A549 (cell line): ENCODE measurements around the gene PELI1. TPM values are rescaled to one million over a fixed set of nuclear protein-coding genes. Genes with fewer than 3 reads are reported as not detected.
A peak's percentile ranks its signal among the peaks of the same experiment; 100 is the strongest.

Experiments
- ATAC-seq, 2 experiments: fragments of 200-7000 bp in 1 of 2; fragments of >200 bp in 1 of 2; cut with Nextera tagmentation in 1 of 2; cut with Tn5 transposase in 1 of 2; 3 replicates each; pipeline versions ENCODE4 v1.8.0 to v1.9.1; 2018 to 2020; ENCODE audit warnings: mild to moderate bottlenecking in 1 of 2, moderate library complexity in 1 of 2
- CTCF ChIA-PET: fragments of 300-600 bp; sonication (Branson Sonifier 250); formaldehyde crosslinking; extraction: SDS; loops from one replicate; lab custom pipeline; 2021; ENCODE audit warnings: antibody characterized with exemption, inconsistent platforms; lab: Yijun Ruan, JAX
- POLR2A ChIA-PET: fragments of 350-600 bp; formaldehyde crosslinking; extraction: SDS; loops from one replicate; lab custom pipeline; 2021; ENCODE audit warnings: antibody characterized with exemption, inconsistent platforms; lab: Yijun Ruan, JAX
- DNase-seq, 2 experiments: peaks; one replicate each; pipeline versions ENCODE4 v3.0.0 to v3.0.0-alpha.2; 2011 to 2016; ENCODE audit warnings: low read depth in 1 of 2, low spot score in 1 of 2
- FAIRE-seq: peaks from 2 replicates; lab custom pipeline; 2011; peaks lifted over from hg19 to GRCh38; lab: Jason Lieb, UNC
- H3K27ac ChIP-seq, 2 experiments: fragments of >200 bp; sonication (Bioruptor Twin); formaldehyde crosslinking; 3 replicates each; pipeline ENCODE4 v1.5.1; 2016 to 2017
- H3K4me1 ChIP-seq: fragments of >200 bp; sonication (Bioruptor Twin); formaldehyde crosslinking; 3 replicates; pipeline ENCODE4 v1.6.1; 2016
- H3K4me2 ChIP-seq: fragments of >200 bp; sonication (Bioruptor Twin); formaldehyde crosslinking; 3 replicates; pipeline ENCODE4 v1.6.1; 2016
- H3K4me3 ChIP-seq: fragments of >200 bp; sonication (Bioruptor Twin); formaldehyde crosslinking; 3 replicates; pipeline ENCODE4 v1.5.1; 2016
- H3K9me3 ChIP-seq: fragments of >200 bp; sonication (Bioruptor Twin); formaldehyde crosslinking; 3 replicates; pipeline ENCODE4 v1.6.1; 2016
- CBX8 ChIP-seq: fragments of 200-600 bp; sonication (generic); IDR thresholded peaks from 2 replicates; pipeline ENCODE4 v1.6.1; 2016
- CHD2 ChIP-seq: fragments of 150-350 bp; IDR thresholded peaks from 2 replicates; pipeline ENCODE4 v1.6.1; 2014; ENCODE audit warnings: low read length; ENCODE audit not compliant: partially characterized antibody
- EHF ChIP-seq: fragments of 250-450 bp; sonication (Bioruptor Pico); IDR thresholded peaks from 2 replicates; pipeline ENCODE4 v1.5.0; 2020; ENCODE audit warnings: mild to moderate bottlenecking
- EP300 ChIP-seq, 2 experiments: fragments of >200 bp; sonication (Bioruptor Twin); formaldehyde crosslinking; IDR thresholded peaks; 2 replicates in 1 of 2; 3 replicates in 1 of 2; pipeline ENCODE4 v1.6.1; 2016 to 2017
- ESRRA ChIP-seq: fragments of 150-350 bp; IDR thresholded peaks from 2 replicates; pipeline ENCODE4 v1.6.1; 2014; ENCODE audit warnings: mild to moderate bottlenecking, low read length, borderline replicate concordance
- FOSB ChIP-seq: fragments of 250-450 bp; sonication (Bioruptor Pico); IDR thresholded peaks from 2 replicates; pipeline ENCODE4 v1.5.0; 2020; ENCODE audit warnings: mild to moderate bottlenecking, moderate library complexity
- GATA3 ChIP-seq: IDR thresholded peaks from 2 replicates; pipeline ENCODE4 v1.6.1; 2012; ENCODE audit warnings: borderline replicate concordance
- HDAC2 ChIP-seq: fragments of 200-600 bp; sonication (generic); IDR thresholded peaks from 2 replicates; pipeline ENCODE4 v1.6.1; 2016
- HEYL ChIP-seq: fragments of 250-450 bp; sonication (Bioruptor Pico); IDR thresholded peaks from 2 replicates; pipeline ENCODE4 v1.8.0; 2021; ENCODE audit warnings: mild to moderate bottlenecking, moderate library complexity
- HMGXB4 ChIP-seq: fragments of 250-450 bp; sonication (Bioruptor Pico); IDR thresholded peaks from 2 replicates; pipeline ENCODE4 v1.5.0; 2021; ENCODE audit warnings: mild to moderate bottlenecking, moderate library complexity, borderline replicate concordance
- HOXB13 ChIP-seq: fragments of 250-450 bp; sonication (Bioruptor Pico); IDR thresholded peaks from 2 replicates; pipeline ENCODE4 v1.5.0; 2020; ENCODE audit warnings: low read depth, mild to moderate bottlenecking, moderate library complexity
- HOXB5 ChIP-seq: fragments of 250-450 bp; sonication (Bioruptor Pico); IDR thresholded peaks from 2 replicates; pipeline ENCODE4 v1.5.0; 2020; ENCODE audit warnings: mild to moderate bottlenecking, moderate library complexity
- JUNB ChIP-seq: fragments of >200 bp; sonication (Bioruptor Twin); formaldehyde crosslinking; IDR thresholded peaks from 2 replicates; pipeline ENCODE4 v1.6.1; 2016
- MAZ ChIP-seq: fragments of 150-350 bp; IDR thresholded peaks from 2 replicates; pipeline ENCODE4 v1.6.1; 2014; ENCODE audit warnings: antibody characterized with exemption, low read depth, low read length, borderline replicate concordance
- NPAS2 ChIP-seq: fragments of 250-450 bp; sonication (Bioruptor Pico); IDR thresholded peaks from 2 replicates; pipeline ENCODE4 v1.8.0; 2022; ENCODE audit warnings: mild to moderate bottlenecking, moderate library complexity, borderline replicate concordance
- PBX3 ChIP-seq: IDR thresholded peaks from 2 replicates; pipeline ENCODE4 v1.6.1; 2012
- RAD21 ChIP-seq, 2 experiments: fragments of >200 bp in 1 of 2; sonication (Bioruptor Twin) in 1 of 2; formaldehyde crosslinking in 1 of 2; IDR thresholded peaks in 1 of 2; conservative IDR thresholded peaks in 1 of 2; 2 replicates in 1 of 2; 3 replicates in 1 of 2; pipeline ENCODE4 v1.6.1; 2012 to 2018; ENCODE audit warnings: inconsistent platforms in 1 of 2
- RCOR1 ChIP-seq: fragments of 150-350 bp; IDR thresholded peaks from 2 replicates; pipeline ENCODE4 v1.6.1; 2014; ENCODE audit warnings: antibody characterized with exemption, low read length, low read depth
- RFX5 ChIP-seq: fragments of 450-650 bp; IDR thresholded peaks from 2 replicates; pipeline ENCODE4 v1.7.1; 2014; ENCODE audit warnings: antibody characterized with exemption, mild to moderate bottlenecking, moderate library complexity
- SMC3 ChIP-seq: fragments of >200 bp; sonication (Bioruptor Twin); formaldehyde crosslinking; IDR thresholded peaks from 3 replicates; pipeline ENCODE4 v1.6.1; 2018; ENCODE audit warnings: inconsistent platforms
- SREBF2 ChIP-seq: fragments of 450-650 bp; IDR thresholded peaks from 2 replicates; pipeline ENCODE4 v1.6.1; 2014; ENCODE audit warnings: mild to moderate bottlenecking, moderate library complexity
- TP53 ChIP-seq: fragments of 250-450 bp; sonication (Bioruptor Pico); IDR thresholded peaks from 2 replicates; pipeline ENCODE4 v1.5.0; 2021; ENCODE audit warnings: mild to moderate bottlenecking, moderate library complexity
- ZC3H11A ChIP-seq: fragments of 450-650 bp; IDR thresholded peaks from 2 replicates; pipeline ENCODE4 v1.6.1; 2014; ENCODE audit warnings: antibody characterized with exemption, mild to moderate bottlenecking
- ZFP36 ChIP-seq: fragments of 450-650 bp; IDR thresholded peaks from 2 replicates; pipeline ENCODE4 v1.6.1; 2014; ENCODE audit warnings: borderline replicate concordance; ENCODE audit not compliant: partially characterized antibody
- WGBS: methylation state at CpG from one replicate; pipeline ENCODE4 v1.1.6; 2017; ENCODE audit errors: missing lambda C conversion rate; 5-methylcytosine and 5-hydroxymethylcytosine counted together
- polyA plus RNA-seq, 4 experiments: library from polyadenylated mRNA; depleted of rRNA in 3 of 4; stranded (reverse); fragments of >200 nt; fragmentation: RNase III in 1 of 4; extraction: RNeasy Plus Mini Kit Qiagen cat#74134 plus additional on column Dnase treatment in 1 of 4; gene quantifications; 2 replicates in 3 of 4; 3 replicates in 1 of 4; pipeline ENCODE4 v1.2.3, GENCODE V29; 2011 to 2017
- TF ChIP-seq, protein P1 (sequence below): fragments of >200 bp; sonication (Bioruptor Twin); formaldehyde crosslinking; IDR thresholded peaks from 3 replicates; pipeline ENCODE4 v1.5.1; 2016
- TF ChIP-seq, protein P2 (sequence below): fragments of >200 bp; sonication (Bioruptor Twin); formaldehyde crosslinking; IDR thresholded peaks from 3 replicates; pipeline ENCODE4 v1.6.1; 2016
- TF ChIP-seq, protein P3 (sequence below): IDR thresholded peaks from 2 replicates; pipeline ENCODE4 v1.6.1; 2012

Gene PELI1
- polyA plus RNA-seq, 2 of the 4 experiments (the other 2 are of a cell fraction) = 2.1 to 5.1 TPM

DNA sequence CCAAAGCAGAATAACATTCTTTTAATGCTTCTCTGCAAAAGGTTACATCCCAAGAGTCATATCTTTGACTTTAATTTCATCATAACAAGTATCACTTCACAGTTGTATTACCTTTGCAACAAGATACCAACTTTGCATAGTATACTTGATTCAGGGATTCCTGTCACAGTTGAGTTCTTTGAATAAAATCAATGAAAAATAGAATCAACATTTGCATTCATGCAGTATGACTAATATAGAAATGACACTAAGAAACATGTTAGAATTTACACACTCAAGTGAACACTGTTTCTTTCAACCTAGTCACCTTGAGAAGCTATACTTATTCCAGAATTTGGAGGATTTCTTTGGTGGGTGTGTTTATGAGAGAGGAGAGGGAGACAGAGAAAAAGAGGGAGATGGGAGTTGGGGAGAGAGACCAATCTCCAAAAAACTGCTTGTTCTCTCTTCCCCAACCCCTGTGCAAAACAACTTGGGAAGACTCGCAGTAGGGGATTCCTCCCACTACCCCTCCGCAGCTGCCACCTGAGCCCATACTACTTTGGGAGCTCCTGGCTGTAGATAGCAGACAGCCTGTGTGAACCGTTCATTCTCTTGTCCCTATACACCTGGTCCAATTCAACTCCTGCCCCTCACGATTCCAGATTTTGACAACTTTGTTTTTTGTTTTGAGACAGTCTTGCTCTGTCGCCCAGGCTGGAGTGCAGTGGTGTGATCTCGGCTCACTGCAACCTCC is 57.7 kb downstream of the PELI1 start:
- ChIA-PET CTCF (no interaction called here), POLR2A (no interaction called here)
- Histone ChIP-seq H3K9me3 (no peaks in the 10 kb centered on the region), H3K4me1 (no peaks in the 10 kb centered on the region), H3K4me2 (no peak overlapping the region), H3K27ac (no peak overlapping the region), H3K4me3 (no peak overlapping the region)
- DNase-seq (no peak), ATAC-seq (no peak), FAIRE-seq (peak; percentile 78)
- TF ChIP-seq SMC3 (no peak), FOSB (CRISPR knock-in tag) (no peak), MAZ (no peak), CBX8 (no peak), ESRRA (no peak), EHF (CRISPR knock-in tag) (no peak)
- TF ChIP-seq, protein P1, sequence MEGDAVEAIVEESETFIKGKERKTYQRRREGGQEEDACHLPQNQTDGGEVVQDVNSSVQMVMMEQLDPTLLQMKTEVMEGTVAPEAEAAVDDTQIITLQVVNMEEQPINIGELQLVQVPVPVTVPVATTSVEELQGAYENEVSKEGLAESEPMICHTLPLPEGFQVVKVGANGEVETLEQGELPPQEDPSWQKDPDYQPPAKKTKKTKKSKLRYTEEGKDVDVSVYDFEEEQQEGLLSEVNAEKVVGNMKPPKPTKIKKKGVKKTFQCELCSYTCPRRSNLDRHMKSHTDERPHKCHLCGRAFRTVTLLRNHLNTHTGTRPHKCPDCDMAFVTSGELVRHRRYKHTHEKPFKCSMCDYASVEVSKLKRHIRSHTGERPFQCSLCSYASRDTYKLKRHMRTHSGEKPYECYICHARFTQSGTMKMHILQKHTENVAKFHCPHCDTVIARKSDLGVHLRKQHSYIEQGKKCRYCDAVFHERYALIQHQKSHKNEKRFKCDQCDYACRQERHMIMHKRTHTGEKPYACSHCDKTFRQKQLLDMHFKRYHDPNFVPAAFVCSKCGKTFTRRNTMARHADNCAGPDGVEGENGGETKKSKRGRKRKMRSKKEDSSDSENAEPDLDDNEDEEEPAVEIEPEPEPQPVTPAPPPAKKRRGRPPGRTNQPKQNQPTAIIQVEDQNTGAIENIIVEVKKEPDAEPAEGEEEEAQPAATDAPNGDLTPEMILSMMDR = no peak
- WGBS = 77% methylated on average over 6 of the region's 6 CpGs

DNA sequence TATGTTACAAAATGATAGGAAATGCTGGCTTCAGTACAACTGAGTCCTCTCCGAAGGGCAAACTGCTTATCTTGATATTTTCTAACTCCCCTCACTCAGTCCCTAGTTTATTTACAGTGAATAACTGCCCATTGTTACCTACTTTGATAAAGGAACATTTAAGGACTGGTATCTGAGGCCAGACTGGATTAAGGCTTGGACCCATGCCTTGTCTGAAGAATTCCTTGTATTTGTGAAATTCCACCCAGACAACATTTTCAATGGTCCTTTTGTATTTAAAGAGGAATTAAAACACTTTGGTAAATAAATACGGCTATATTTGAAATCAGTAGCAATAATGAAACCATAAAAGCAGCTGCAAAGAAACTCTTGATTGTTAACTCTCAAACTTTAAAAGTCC is 58.3 kb downstream of the PELI1 start:
- no peak overlapping the region for H3K4me3 ChIP-seq
- no peak overlapping the region for H3K27ac ChIP-seq
- no peaks in the 10 kb centered on the region for H3K9me3 ChIP-seq
- ChIA-PET CTCF (interaction anchor here (0.6 kb wide), 1 partner anchor 98 kb away, joined by 3 read pairs; no protein-coding TSS in a partner anchor), POLR2A (no interaction called here)
- no peaks in the 10 kb centered on the region for H3K4me1 ChIP-seq
- no peak for DNase-seq
- WGBS = 68% methylated on average over 2 of the region's 2 CpGs
- H3K4me2 ChIP-seq = no peak overlapping the region
- TF ChIP-seq GATA3 (no peak), CHD2 (no peak), EHF (CRISPR knock-in tag) (no peak)
- TF ChIP-seq, protein P2, sequence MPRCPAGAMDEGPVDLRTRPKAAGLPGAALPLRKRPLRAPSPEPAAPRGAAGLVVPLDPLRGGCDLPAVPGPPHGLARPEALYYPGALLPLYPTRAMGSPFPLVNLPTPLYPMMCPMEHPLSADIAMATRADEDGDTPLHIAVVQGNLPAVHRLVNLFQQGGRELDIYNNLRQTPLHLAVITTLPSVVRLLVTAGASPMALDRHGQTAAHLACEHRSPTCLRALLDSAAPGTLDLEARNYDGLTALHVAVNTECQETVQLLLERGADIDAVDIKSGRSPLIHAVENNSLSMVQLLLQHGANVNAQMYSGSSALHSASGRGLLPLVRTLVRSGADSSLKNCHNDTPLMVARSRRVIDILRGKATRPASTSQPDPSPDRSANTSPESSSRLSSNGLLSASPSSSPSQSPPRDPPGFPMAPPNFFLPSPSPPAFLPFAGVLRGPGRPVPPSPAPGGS = no peak
- ATAC-seq = no peak
- FAIRE-seq = no peak

DNA sequence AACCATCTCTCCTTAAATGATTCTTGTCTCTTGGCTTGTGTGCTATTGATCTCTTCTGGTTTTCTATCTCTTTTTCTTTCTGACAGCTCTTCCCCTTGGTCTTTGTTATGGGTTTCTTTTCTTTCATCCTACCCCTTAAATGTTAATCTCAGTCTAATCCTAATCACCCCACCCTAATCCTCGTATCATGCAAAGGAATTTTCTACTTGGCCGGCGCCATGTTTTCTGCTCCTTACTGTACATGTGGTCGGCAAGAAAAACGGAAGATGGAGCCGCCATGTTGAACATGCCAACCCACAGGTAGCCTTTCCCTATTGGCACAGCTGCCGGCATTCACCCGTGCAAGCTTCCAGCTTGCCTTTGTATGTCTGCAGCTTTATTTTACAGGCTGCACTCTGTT is 63.2 kb downstream of the PELI1 start:
- H3K27ac ChIP-seq = no peak overlapping the region
- ChIA-PET POLR2A (no interaction called here), CTCF (interaction anchor here (1.4 kb wide), 1 partner anchor 31 kb away, joined by 4 read pairs; no protein-coding TSS in a partner anchor)
- no peaks in the 10 kb centered on the region for H3K4me1 ChIP-seq
- no peak for FAIRE-seq
- no peaks in the 10 kb centered on the region for H3K9me3 ChIP-seq
- no peak overlapping the region for H3K4me3 ChIP-seq
- 87% methylated on average over 8 of the region's 8 CpGs for WGBS
- ATAC-seq = no peak
- H3K4me2 ChIP-seq = no peak overlapping the region
- DNase-seq = no peak
- TF ChIP-seq, protein P3, sequence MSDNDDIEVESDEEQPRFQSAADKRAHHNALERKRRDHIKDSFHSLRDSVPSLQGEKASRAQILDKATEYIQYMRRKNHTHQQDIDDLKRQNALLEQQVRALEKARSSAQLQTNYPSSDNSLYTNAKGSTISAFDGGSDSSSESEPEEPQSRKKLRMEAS = no peak
- TF ChIP-seq ZFP36 = no peak
- TF ChIP-seq EP300 (IDR thresholded peaks at IDR 0.05) = no peak
- no peak for TF ChIP-seq SREBF2
- no peak for TF ChIP-seq RAD21 (conservative IDR thresholded peaks at IDR 0.05 in 1 of 2, IDR thresholded peaks at IDR 0.05 in 1 of 2)
- no peak for TF ChIP-seq HEYL (CRISPR knock-in tag)
- no peak for TF ChIP-seq NPAS2
- TF ChIP-seq TP53 (CRISPR knock-in tag) = no peak
- TF ChIP-seq HOXB13 (CRISPR knock-in tag) = no peak
- no peak for TF ChIP-seq HMGXB4
- TF ChIP-seq RCOR1 = no peak
- no peak for TF ChIP-seq PBX3
- TF ChIP-seq RFX5 = no peak
- TF ChIP-seq ZC3H11A = no peak
- TF ChIP-seq JUNB = no peak
- TF ChIP-seq HOXB5 (CRISPR knock-in tag) = no peak
- no peak for TF ChIP-seq HDAC2
